Measurements from ENCODE around the gene C2CD4C. TPM values are rescaled to one million over a fixed set of nuclear protein-coding genes. Genes with fewer than 3 reads are reported as not detected.

The C2CD4C gene
- total and polyA plus RNA-seq, 2 donors (not counting 3 experiments of a cell fraction or from before 2014, with no cell fraction given), result 0.25 to 0.38 TPM

DNA sequence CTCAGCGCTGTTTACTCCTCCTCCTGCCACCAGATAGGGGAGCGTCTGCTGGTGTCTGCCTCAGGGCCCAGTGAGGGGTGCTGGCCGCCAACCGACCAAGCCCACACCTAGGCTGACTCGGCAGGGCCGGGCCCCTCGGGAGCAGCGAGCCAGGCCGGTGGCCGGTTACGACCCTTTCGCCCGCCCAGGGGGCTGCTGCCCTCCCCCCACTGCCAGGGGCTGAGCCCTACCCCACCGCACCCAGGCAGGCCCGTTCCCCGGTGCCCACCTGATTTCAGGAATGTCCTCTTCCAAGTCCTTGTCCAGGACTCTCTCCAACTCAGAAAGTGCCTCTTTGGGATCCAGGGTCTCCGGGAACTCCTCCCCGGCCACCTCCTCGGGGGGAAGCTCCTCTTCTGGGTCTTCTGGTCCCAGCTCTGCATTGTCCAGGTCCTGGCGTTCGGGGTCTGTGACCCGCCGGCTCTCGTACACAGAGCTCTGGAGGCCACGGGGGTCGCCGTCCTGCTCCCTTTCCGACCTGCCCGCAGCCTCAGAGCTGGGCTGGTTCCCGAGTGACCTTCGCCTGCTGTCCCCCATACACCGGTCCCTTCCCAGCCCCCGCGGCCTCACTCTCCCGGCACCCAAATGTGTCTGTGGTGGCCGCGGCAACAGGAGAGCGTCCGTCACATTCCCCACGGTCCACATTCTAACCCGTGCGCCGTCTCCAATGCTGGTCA lies 33.4 kb downstream of the C2CD4C start:
- intact Hi-C loops (cut with micrococcal nuclease) (no loop called here), dilution Hi-C loops (cut with MboI; ENCODE audit: extremely low pct_ligation_motif_present, low sequenced_read_pairs) (no loop called here)
- TF ChIP-seq MYC (IDR thresholded peaks at IDR 0.05; ENCODE audit: low read depth, low read length) (no peak), JUN (IDR thresholded peaks at IDR 0.05; ENCODE audit: borderline replicate concordance, insufficient read depth, insufficient read length, low read depth) (no peak)
- Histone ChIP-seq H3K27me3 (ENCODE audit: control insufficient read depth in 2 of 2, insufficient read depth in 2 of 2, low read length in 2 of 2) (no peaks in the 10 kb centered on the region), H3K79me2 (ENCODE audit: control insufficient read depth, insufficient read depth, low read length) (no peaks in the 10 kb centered on the region), H2AFZ (ENCODE audit: low read depth, low read length) (no peak overlapping the region), H3K4me2 (ENCODE audit: insufficient read depth, low read length) (no peak overlapping the region), H3K9me1 (replicated peaks; ENCODE audit: control insufficient read depth, extremely low read depth, insufficient read depth, low read length) (no peaks in the 10 kb centered on the region), H3K9ac (replicated peaks; ENCODE audit: extremely low read depth, insufficient read depth, low read length) (no peak overlapping the region), H3K27ac (ENCODE audit: insufficient read depth, low read depth, low read length) (no peak overlapping the region), H4K20me1 (replicated peaks; ENCODE audit: control insufficient read depth, extremely low read depth, insufficient read depth, low read length) (no peaks in the 10 kb centered on the region), H3K9me3 (replicated peaks; ENCODE audit: control insufficient read depth, insufficient read depth, low read length) (no peaks in the 10 kb centered on the region), H3K4me1 (ENCODE audit: control insufficient read depth, extremely low read depth, insufficient read depth, low read length) (no peaks in the 10 kb centered on the region), H3K36me3 (ENCODE audit: control insufficient read depth in 2 of 2, extremely low read depth in 1 of 2, insufficient read depth in 2 of 2, low read length in 2 of 2) (no peaks in the 10 kb centered on the region), H3K4me3 (replicated peaks in 1 of 3; ENCODE audit: insufficient read depth in 1 of 3, low read depth in 1 of 3, low read length in 3 of 3) (no peak overlapping the region)
- ChIA-PET CTCF (no interaction called here), POLR2A (no interaction called here)
- no TSS peak for BruUV-seq (replicated peaks)
- DNase-seq (ENCODE audit: low read depth, low spot score) (no peak), FAIRE-seq (no peak)

DNA sequence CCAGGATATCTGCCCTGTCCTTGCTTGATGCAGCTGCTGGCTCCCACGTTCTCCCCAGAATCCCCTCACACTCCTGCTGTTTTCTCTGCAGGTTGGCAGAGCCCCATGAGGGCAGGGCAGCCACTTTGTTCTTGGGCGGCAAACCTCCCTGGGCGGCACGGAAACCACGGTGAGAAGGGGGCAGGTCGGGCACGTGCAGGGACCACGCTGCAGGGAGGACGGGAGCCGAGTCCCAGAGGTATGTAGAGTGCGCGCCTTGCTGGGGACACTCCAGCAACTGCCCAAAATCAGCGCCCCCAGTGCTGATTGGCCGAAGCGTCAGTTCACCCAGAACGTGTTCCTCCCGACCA lies 34.1 kb downstream of the C2CD4C start:
- Histone ChIP-seq H2AFZ (ENCODE audit: low read depth, low read length) (no peak overlapping the region), H4K20me1 (replicated peaks; ENCODE audit: control insufficient read depth, extremely low read depth, insufficient read depth, low read length) (no peaks in the 10 kb centered on the region), H3K9ac (replicated peaks; ENCODE audit: extremely low read depth, insufficient read depth, low read length) (no peak overlapping the region), H3K27ac (ENCODE audit: insufficient read depth, low read depth, low read length) (no peak overlapping the region), H3K4me2 (ENCODE audit: insufficient read depth, low read length) (no peak overlapping the region), H3K4me3 (replicated peaks in 1 of 3; ENCODE audit: insufficient read depth in 1 of 3, low read depth in 1 of 3, low read length in 3 of 3) (no peak overlapping the region), H3K4me1 (ENCODE audit: control insufficient read depth, extremely low read depth, insufficient read depth, low read length) (no peaks in the 10 kb centered on the region), H3K9me1 (replicated peaks; ENCODE audit: control insufficient read depth, extremely low read depth, insufficient read depth, low read length) (no peaks in the 10 kb centered on the region), H3K79me2 (ENCODE audit: control insufficient read depth, insufficient read depth, low read length) (no peaks in the 10 kb centered on the region), H3K9me3 (replicated peaks; ENCODE audit: control insufficient read depth, insufficient read depth, low read length) (no peaks in the 10 kb centered on the region), H3K27me3 (ENCODE audit: control insufficient read depth in 2 of 2, insufficient read depth in 2 of 2, low read length in 2 of 2) (no peaks in the 10 kb centered on the region), H3K36me3 (ENCODE audit: control insufficient read depth in 2 of 2, extremely low read depth in 1 of 2, insufficient read depth in 2 of 2, low read length in 2 of 2) (no peaks in the 10 kb centered on the region)
- ChIA-PET CTCF (no interaction called here), POLR2A (no interaction called here)
- DNase-seq (ENCODE audit: low read depth, low spot score) (no peak), FAIRE-seq (no peak)
- TF ChIP-seq, protein P1, sequence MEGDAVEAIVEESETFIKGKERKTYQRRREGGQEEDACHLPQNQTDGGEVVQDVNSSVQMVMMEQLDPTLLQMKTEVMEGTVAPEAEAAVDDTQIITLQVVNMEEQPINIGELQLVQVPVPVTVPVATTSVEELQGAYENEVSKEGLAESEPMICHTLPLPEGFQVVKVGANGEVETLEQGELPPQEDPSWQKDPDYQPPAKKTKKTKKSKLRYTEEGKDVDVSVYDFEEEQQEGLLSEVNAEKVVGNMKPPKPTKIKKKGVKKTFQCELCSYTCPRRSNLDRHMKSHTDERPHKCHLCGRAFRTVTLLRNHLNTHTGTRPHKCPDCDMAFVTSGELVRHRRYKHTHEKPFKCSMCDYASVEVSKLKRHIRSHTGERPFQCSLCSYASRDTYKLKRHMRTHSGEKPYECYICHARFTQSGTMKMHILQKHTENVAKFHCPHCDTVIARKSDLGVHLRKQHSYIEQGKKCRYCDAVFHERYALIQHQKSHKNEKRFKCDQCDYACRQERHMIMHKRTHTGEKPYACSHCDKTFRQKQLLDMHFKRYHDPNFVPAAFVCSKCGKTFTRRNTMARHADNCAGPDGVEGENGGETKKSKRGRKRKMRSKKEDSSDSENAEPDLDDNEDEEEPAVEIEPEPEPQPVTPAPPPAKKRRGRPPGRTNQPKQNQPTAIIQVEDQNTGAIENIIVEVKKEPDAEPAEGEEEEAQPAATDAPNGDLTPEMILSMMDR (IDR thresholded peaks at IDR 0.05; ENCODE audit: extremely low read depth in 1 of 2, insufficient read depth in 1 of 2, low read depth in 1 of 2, low read length in 2 of 2), result no peak
- TF ChIP-seq POLR2A (IDR thresholded peaks at IDR 0.05; ENCODE audit: low read depth, low read length) (no peak), GATA2 (IDR thresholded peaks at IDR 0.05; ENCODE audit: insufficient read depth, insufficient read length, low read depth, low read length) (no peak), POLR2AphosphoS5 (IDR thresholded peaks at IDR 0.05; ENCODE audit: insufficient read depth, low read depth, low read length) (no peak), FOS (IDR thresholded peaks at IDR 0.05; ENCODE audit: borderline replicate concordance, insufficient read depth, low read length) (no peak), JUN (IDR thresholded peaks at IDR 0.05; ENCODE audit: borderline replicate concordance, insufficient read depth, insufficient read length, low read depth) (no peak), EZH2 (IDR thresholded peaks at IDR 0.05; ENCODE audit: borderline replicate concordance, low read depth, low read length, severe bottlenecking) (no peak), MYC (IDR thresholded peaks at IDR 0.05; ENCODE audit: low read depth, low read length) (no peak)
- TF ChIP-seq, protein P2, sequence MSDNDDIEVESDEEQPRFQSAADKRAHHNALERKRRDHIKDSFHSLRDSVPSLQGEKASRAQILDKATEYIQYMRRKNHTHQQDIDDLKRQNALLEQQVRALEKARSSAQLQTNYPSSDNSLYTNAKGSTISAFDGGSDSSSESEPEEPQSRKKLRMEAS (IDR thresholded peaks at IDR 0.05; ENCODE audit: insufficient read depth, insufficient read length), result no peak
- BruUV-seq (replicated peaks), result no TSS peak
- intact Hi-C loops (cut with micrococcal nuclease) (no loop called here), dilution Hi-C loops (cut with MboI; ENCODE audit: extremely low pct_ligation_motif_present, low sequenced_read_pairs) (no loop called here)

Measured in endothelial cell of umbilical vein (primary cell).